GM19328 (cell line): Measurements from ENCODE around the gene NFKBIB.
"Not testable (repeated sequence)": the region's sequence is repeated elsewhere in the genome, so short reads cannot be mapped to it uniquely, and the experiment has no call there.

Source experiments
- ATAC-seq: cut with Tn5 transposase; IDR thresholded peaks from one replicate; pipeline ENCODE4 v1.9.1; 2021; ENCODE audit warnings: mild to moderate bottlenecking, moderate library complexity; ENCODE audit not compliant: unreplicated experiment

NFKBIB gene

GRCh38 chr19:38875656-38876395, 23.9 kb upstream of the NFKBIB start:
- ATAC-seq: no peak

- ATAC-seq: no peak
Measured at GRCh38 chr19:38877781-38878574, 21.8 kb upstream of the NFKBIB start, which contains the start of gene RINL. Gene RINL, minus strand, starts transcription at chr19:38878275. Its CDS starts 1,533 bp downstream, at chr19:38876742.

GRCh38 chr19:38878575-38879399, 21.0 kb upstream of the NFKBIB start:
- no peak for ATAC-seq

GRCh38 chr19:38879400-38879751, 20.4 kb upstream of the NFKBIB start:
- no peak for ATAC-seq

- no peak for ATAC-seq
Measured at GRCh38 chr19:38880076-38880881, 19.5 kb upstream of the NFKBIB start.

DNA sequence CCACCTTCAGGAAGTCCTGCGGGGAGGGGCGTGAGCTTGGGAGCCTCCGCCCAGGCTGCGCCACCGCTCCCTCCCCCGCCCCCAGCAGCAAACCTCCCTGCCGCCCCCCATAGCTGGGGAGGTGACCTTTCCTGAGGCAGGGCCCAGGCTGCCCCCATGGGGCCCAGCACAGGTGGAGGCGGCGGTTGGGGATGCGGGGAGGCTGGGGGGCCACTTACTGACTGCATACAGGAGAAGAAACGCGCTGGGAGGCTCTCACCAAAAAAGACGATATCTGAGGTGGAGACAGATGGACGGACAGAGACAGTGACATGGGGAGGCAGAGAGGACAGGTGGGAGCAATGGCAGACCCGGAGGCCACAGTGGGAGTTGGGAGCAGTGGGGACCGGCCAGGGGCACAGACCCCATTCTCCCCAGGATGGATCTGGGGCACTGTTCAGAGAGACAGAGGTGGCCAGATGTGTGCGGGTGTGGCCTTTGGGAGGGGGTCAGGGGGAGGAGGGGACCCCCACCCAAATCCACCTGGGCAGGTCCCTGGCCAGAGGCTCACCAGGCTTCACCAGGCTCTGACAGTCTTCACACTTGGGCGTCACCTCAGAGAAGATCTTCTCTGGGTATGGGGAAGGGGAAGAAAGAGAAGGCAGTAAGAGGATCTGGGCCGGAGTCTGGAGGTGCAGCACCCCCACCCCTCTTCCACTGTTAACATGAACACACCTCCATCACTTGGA, 18.7 kb upstream of the NFKBIB start:
- no peak for ATAC-seq

- no peak for ATAC-seq
Measured at GRCh38 chr19:38883286-38883685, 16.5 kb upstream of the NFKBIB start.

DNA sequence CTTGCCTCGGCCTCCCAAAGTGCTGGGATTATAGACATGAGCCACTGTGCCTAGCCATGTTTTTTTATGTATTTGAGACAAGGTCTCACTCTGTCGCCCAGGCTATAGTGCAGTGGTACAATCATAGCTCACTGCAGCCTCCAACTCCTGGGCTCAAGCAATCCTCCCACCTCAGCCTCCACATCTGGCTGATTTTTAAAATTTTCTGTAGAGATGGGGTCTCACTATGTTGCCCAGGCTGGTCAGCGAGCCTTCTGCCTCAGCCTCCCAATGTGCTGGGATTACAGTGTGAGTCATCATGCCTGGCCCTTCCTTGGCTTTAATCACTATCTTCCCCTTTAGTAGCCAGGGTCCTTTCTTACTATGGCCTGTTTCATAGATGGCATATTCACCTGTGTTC, 15.1 kb upstream of the NFKBIB start:
- not testable (repeated sequence) for ATAC-seq

GRCh38 chr19:38888876-38889275, 10.9 kb upstream of the NFKBIB start:
- ATAC-seq: no peak

DNA sequence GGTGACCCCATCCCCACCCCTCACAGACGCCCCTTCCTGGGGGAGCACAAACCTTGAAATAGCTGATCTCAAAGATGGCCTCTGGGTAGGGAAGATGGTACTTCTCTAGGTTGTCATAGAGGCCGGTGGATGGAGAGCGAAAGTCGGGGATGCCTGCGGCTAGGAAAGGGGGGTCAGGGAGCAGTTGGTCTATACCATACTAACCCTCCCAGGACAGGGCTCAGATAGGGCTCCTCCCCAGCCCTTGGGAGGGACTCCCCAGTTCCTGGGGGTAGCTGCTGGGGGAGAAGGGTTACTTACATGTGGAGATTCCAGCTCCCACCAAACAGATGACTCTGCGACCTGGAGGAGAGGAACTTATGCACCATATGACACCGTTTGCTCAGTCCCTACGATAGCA, 10.0 kb upstream of the NFKBIB start:
- ATAC-seq: no peak

DNA sequence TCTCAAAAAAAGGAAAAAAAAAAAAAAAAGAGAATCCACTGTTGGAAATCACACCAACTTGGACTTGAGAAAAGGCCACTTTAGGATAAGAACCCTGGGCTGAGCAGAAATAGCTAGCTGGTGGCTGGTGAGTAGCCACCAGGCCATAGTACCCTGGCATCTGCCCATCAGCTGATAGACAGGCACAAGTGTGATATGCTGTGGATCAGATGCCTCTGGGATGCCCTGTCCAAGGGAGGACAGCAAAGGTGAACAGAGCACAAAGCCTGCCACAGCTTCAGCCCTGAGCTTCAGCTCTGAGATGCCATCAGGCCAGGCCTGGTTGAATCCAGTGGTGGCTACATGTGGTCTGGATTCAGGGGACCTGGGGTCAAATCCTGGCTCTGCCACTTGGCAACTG, 9.1 kb upstream of the NFKBIB start:
- ATAC-seq: no peak

GRCh38 chr19:38891771-38892170, 8.0 kb upstream of the NFKBIB start:
- no peak for ATAC-seq

GRCh38 chr19:38892841-38893240, 6.9 kb upstream of the NFKBIB start:
- ATAC-seq: no peak

GRCh38 chr19:38893341-38893771, 6.4 kb upstream of the NFKBIB start:
- ATAC-seq: no peak

DNA sequence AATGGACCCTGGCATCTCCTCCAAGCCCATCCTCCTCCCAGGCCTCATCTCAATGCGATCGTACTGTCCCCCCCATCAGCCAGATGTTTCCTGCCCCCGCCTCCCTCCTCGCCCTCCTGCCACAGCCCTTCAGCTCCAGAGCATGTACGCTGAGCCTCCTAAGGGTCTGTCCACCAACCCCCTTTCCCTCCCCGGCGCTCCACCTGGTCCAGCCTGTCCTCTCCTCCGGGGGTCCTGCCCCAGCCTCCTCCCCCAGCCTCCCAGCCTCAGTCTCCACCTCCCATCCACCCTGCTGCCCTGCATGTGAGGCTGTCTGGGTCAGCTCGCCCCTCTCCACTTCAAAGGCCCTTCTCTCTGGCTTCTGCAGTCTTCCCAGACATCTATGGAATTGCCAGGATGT, 4.8 kb upstream of the NFKBIB start:
- no peak for ATAC-seq

DNA sequence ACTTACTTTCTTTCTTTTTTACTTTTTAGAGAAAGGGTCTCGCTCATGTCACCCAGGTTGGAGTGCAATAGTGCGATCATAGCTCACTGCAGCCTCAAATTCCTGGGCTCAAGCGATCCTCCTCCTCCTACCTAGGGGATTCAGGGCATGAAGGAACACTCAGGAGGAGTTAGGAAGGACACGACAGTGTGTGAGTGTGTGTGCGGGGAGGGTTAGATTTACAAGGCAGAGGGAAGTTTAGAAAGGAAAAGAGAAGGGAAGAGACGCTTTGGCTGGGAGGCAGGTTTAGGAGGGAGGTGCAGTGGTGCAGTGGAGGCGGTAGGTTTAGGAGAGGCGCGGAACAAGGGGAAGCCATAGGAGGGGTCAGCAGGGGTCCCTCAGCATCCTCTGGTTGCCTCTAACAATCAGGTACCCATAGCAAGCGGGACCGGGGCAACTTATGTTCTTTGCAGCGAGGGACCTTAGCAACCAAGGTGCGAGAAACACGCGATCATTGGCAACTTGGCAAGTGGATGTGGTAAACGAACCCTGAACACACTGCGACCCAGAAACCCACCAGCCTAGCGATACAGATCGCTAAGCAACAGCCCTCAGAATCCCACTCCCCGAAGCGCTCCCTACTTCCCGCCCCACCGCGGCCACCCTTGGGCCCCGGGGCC, 852 bp upstream of the NFKBIB start:
- ATAC-seq: no peak

- ATAC-seq: no peak
Measured at GRCh38 chr19:38900202-38900629, 447 bp downstream of the NFKBIB start.

- ATAC-seq: no peak
Measured at GRCh38 chr19:38900743-38901190, 998 bp downstream of the NFKBIB start.

DNA sequence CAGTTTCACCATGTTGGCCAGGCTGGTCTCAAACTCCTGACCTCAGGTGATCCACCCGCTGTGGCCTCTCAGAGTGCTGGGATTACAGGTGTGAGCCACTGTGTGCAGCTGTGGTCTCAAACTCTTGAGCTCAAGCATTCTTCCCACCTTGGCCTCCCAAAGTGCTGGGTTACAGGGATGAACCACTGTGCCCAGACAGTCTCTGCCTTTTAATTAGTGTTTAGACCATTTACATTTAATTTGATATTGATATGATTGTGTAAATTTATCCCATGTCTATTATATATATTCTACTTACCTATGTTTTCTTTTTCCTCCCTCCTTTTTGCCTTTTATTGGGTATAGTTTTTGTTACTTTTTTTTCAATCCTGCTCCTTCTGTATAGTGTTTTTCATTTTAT, 1.9 kb downstream of the NFKBIB start:
- ATAC-seq: no peak
